GM18505 (cell line): ENCODE measurements around the gene TPSB2.
"Not testable (repeated sequence)": the region's sequence is repeated elsewhere in the genome, so short reads cannot be mapped to it uniquely, and the experiment has no call there.

Source experiments
- ATAC-seq: cut with Tn5 transposase; IDR thresholded peaks from one replicate; pipeline ENCODE4 v1.9.1; 2021; ENCODE audit not compliant: unreplicated experiment
- POLR2A ChIP-seq: IDR thresholded peaks from 4 replicates; pipeline ENCODE4 v1.6.1; 2011; ENCODE audit warnings: borderline replicate concordance; ENCODE audit not compliant: insufficient read depth, insufficient read length; ENCODE audit errors: extremely low read depth

TPSB2 gene

DNA sequence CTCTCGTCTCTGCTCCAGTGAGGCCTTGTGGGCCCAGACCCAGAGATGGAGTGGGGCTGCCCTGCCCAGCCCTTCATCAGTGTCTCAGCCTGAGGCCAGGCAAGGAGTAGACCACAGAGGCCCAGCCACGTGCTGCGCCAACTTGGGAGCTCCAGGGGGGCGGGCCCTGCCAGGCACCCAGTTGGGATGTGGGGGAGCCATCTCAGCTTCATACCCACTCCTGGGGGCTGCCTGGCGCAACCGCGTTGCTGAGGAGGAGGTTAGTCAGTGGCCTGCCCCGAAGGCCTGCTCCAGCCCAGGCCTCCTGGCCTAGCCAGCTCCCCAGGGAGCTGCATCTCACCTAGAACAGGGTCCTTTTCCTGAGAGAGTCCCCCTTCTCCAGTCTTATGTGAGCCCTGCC lies 16.8 kb downstream of the TPSB2 start:
- no peak for ATAC-seq
- TF ChIP-seq POLR2A = no peak

DNA sequence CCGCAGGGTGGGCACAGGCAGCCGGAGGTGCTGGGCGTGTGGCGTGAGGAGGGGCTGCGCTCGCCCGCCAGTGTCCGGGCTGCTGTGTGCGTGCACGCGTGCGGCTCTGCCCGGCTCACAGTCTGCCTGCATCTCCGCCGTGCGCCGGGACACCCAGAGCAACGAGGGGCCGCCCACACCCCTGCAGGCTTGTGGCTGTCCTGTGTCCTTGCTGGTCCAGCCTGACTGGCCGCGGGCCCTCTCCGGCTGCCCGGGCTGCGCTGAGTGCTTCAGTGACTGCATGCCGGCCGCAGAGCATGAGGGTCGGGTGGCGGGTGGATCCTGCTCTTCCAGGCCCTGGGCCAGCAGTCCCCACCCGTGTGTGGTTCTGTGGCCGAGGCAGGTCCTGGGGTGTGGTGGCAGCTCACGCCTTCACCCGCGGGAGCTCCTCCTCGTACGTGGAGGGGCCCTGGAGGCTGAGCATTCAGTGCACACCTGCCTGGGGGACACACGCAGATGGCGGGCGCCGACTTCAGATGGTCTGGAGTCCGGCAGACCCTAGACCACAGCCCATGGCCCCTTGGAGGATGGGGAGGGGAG lies 17.3 kb downstream of the TPSB2 start:
- no peak for ATAC-seq
- TF ChIP-seq POLR2A = no peak

DNA sequence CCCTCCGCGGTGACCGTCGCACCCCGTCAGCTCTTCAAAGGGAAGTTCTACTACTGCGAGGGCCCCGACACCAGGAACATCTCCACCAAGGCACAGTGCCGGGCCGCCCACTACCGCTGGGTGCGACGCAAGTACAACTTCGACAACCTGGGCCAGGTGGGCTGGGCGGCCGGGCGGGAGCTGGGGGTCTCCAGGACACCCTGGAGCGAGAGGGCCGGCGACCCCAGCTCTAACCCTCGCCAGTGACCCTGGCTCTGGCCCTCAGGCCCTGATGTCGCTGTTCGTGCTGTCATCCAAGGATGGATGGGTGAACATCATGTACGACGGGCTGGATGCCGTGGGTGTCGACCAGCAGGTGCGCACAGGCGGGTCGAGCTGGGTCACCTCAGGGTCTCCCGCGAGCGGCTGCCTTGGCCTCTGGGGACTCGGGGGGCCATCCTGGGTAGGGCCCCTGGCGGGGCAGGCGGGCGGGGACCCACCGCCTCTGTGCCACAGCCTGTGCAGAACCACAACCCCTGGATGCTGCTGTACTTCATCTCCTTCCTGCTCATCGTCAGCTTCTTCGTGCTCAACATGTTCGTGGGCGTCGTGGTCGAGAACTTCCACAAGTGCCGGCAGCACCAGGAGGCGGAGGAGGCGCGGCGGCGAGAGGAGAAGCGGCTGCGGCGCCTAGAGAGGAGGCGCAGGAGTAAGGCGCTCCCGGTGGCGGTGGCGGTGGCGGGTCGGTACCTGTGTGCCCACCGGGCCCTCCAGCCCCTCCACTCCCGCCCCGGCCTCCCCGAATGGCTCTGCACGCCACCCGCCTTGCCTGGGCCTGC lies 18.3 kb downstream of the TPSB2 start:
- no peak for TF ChIP-seq POLR2A
- no peak for ATAC-seq

DNA sequence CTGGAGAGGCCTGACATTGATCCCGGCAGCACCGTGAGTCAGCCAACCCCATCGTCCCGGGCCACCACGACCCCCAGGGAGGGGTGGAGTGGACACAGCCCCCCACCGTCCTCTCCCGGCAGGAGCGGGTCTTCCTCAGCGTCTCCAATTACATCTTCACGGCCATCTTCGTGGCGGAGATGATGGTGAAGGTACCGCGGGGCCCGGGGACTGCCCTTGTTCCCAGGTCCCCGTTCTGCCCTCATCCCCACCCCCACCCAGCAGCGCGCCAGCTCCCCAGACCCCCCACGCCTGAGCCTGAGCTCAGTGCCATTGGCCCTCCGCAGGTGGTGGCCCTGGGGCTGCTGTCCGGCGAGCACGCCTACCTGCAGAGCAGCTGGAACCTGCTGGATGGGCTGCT lies 19.5 kb downstream of the TPSB2 start:
- no peak for ATAC-seq
- TF ChIP-seq POLR2A = no peak

DNA sequence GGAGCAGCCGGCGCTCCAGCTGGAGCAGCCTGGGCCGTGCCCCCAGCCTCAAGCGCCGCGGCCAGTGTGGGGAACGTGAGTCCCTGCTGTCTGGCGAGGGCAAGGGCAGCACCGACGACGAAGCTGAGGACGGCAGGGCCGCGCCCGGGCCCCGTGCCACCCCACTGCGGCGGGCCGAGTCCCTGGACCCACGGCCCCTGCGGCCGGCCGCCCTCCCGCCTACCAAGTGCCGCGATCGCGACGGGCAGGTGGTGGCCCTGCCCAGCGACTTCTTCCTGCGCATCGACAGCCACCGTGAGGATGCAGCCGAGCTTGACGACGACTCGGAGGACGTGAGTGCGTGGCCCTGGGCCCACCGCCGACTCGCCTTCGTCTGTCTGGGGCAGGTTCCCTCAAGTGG lies 20.9 kb downstream of the TPSB2 start:
- TF ChIP-seq POLR2A = no peak
- no peak for ATAC-seq

DNA sequence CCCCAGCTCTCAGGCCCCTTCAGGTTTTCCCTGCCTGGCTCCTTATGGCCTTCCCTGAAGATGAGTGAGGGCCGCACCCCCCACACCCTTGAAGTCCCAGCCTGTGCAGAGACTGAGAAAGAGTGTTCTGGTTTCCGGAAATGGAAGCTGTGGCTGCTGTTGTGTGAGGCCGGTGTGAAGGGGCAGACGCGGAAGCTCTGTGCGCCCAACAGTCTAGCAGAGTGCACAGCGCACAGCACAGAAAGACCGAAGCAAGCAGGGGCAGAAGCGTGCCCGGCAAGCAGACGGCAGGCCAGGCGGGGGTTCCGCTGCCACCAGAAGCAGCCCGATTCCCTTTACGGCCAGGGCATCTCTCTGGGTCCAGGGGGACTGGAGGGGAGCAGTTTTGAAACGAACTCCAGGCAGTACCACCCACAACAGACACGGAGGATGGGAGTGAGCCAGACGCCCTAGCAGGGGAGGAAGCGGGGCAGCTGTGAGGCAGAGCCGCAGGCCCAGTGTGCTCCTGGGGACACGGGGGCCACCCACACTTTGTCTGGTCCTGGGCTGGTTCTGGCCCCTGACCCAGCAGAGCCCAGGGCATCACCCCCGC lies 21.6 kb downstream of the TPSB2 start:
- no peak for ATAC-seq
- no peak for TF ChIP-seq POLR2A

DNA sequence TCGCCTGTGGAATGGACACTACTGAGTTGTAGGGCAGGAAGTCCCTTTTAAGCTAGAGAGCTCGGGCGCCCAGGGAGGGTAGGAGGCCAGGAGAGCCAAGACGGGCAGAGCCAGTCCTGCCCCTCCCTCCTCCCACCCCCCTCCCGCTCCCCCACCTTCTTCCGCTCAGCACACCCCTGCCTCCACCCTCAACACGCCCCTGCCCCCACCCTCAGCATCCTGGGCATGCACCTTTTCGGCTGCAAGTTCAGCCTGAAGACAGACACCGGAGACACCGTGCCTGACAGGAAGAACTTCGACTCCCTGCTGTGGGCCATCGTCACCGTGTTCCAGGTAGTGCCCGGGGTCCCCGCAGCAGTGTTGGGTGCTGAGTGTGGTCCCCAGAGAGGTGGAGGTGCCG lies 23.2 kb downstream of the TPSB2 start:
- ATAC-seq = no peak
- TF ChIP-seq POLR2A = no peak

DNA sequence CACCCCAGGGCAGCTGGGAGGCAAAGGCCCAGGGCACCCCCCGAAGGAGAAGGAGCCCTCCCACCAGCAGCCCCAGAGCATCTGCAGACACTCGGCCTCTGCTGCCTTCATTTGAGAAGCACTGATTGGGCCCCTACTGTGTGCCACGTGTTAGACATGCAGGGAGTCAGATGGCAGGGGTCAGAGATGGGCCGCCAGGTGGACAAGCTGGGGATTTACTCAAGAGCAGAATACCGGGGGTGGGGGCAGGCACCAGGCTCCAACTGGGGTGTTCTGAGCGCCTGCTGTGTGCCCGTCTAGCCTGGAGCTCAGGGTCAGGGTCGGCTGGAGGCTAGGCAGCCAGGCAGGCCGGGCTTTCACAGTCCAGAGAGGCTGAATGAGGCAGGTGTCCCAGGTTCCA lies 23.7 kb downstream of the TPSB2 start:
- TF ChIP-seq POLR2A = no peak
- ATAC-seq = no peak

DNA sequence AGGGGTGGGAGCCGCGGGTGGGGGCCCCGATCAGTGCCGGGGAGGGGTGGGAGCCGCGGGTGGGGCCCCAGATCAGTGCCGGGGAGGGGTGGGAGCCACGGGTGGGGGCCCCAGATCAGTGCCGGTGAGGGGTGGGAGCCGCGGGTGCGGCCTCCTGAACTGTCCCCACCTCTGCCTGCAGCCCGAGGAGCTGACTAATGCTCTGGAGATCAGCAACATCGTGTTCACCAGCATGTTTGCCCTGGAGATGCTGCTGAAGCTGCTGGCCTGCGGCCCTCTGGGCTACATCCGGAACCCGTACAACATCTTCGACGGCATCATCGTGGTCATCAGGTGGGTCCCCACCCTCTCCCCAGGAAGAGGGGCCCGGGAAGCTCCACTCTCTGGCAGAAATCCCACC lies 25.1 kb downstream of the TPSB2 start:
- TF ChIP-seq POLR2A = no peak
- no peak for ATAC-seq

DNA sequence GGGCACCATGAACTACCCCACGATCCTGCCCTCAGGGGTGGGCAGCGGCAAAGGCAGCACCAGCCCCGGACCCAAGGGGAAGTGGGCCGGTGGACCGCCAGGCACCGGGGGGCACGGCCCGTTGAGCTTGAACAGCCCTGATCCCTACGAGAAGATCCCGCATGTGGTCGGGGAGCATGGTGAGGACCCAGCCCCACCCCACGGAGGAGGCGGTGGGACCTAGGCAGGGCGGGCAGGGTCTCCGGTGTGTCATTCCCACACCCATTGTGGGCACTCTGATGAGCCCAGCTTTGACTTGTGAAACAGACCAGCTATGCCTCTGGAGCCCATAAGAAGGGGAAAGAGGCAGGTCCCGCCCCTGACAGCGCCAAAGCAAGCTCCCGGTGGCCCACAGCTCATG lies 27.7 kb downstream of the TPSB2 start:
- TF ChIP-seq POLR2A = no peak
- no peak for ATAC-seq

DNA sequence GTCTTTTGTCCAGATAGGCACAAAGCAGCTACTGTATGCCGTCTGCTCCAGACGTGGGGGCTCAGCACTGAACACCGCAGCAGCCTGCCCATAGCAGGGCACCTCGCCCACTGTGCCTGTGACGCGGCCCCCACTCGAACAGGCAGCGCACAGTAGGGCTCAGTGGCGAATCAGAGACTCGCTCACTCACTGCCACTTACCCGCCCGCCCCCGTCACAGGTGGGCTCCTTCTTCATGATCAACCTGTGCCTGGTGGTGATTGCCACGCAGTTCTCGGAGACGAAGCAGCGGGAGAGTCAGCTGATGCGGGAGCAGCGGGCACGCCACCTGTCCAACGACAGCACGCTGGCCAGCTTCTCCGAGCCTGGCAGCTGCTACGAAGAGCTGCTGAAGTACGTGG lies 28.5 kb downstream of the TPSB2 start:
- TF ChIP-seq POLR2A = no peak
- no peak for ATAC-seq

DNA sequence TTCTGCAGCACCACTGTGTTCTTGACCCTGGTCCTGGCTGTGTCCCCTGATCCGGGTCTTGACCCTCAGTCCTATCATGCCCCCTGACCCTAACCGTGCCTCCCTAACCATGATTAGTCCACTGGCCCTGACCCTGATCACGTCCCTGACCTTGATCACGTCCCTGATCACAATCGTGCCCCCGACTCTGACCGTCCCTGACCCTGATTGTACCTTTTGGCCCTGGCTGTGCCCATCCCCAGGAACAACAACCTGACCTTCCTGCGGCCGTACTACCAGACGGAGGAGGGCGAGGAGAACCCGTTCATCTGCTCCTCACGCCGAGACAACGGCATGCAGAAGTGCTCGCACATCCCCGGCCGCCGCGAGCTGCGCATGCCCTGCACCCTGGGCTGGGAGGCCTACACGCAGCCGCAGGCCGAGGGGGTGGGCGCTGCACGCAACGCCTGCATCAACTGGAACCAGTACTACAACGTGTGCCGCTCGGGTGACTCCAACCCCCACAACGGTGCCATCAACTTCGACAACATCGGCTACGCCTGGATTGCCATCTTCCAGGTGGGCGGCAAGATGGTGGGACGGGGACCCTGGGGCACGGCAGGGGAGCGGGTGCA lies 29.9 kb downstream of the TPSB2 start:
- no peak for ATAC-seq
- no peak for TF ChIP-seq POLR2A

DNA sequence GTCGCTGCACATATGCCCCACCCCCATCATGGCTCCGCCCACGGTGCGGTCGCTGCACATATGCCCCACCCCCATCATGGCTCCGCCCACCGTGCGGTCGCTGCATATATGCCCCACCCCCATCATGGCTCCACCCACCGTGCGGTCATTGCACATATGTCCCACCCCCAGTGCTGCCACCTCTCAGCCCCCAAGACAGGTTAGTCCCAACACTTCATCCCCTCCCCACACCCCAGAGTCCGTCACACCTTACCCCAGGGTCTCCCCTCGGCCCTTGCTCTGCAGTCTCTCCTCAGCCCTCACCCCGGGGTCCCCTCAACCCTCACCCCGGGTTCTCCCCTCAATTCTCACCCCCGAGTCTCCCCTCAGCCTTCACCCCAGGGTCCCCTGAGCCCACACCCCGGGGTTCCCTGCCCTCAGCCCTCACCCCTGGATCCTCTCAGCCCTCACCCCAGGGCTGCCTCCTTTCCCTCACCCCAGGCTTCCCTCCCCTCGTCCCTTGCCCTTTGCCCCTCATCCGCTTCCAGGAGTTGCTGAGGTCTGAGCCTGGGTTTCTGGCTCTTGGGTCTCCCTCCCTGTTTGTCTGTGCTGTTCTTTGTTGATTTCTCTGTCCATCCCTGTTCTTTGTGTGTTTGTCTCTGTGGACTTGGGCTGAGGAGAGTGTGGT lies 30.5 kb downstream of the TPSB2 start:
- ATAC-seq = no peak
- no peak for TF ChIP-seq POLR2A

DNA sequence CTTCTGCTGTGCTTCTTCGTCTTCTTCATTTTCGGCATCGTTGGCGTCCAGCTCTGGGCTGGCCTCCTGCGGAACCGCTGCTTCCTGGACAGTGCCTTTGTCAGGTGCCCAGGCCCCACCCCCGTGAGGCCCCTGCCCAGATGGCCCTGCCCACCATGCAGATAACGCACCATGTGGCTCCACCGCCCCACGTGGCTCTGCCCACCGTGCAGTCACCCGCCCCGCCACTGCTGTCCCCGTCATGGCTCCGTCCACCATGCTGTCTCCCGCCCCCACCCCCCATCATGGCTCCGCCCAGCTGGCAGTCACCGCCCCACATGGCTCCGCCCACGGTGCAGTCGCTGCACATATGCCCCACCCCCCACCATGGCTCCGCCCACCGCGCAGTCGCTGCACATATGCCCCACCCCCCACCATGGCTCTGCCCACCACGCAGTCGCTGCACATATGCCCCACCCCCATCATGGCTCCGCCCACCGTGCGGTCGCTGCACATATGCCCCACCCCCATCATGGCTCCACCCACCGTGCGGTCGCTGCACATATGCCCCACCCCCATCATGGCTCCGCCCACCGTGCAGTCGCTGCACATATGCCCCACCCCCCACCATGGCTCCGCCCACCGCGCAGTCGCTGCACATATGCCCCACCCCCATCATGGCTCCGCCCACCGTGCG lies 31.2 kb downstream of the TPSB2 start:
- not testable (repeated sequence) for ATAC-seq

DNA sequence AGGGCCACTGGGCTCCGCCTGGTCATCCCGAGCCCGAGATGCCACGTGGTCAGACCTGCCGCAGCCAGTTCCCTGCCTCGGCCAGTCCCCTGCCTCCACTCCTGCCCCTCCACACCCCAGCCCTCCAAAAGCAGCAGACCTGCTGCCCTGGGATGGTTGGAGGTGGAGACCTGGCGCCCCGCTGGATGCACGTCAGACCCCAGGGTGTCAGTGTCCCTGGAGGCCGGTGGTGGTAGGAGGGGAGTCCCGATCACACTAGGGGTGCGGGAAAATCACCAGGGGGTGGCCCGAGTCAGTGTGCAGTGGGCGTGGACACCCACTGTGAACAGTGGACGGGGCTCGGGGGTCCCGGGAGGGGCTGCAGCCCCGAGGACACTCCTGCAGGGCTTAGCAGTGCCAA lies 31.8 kb downstream of the TPSB2 start:
- no peak for ATAC-seq
- no peak for TF ChIP-seq POLR2A
